H1 (cell line): ENCODE measurements around the gene POLR3K. TPM values are rescaled to one million over a fixed set of nuclear protein-coding genes. Genes with fewer than 3 reads are reported as not detected.

Experiments used
- BCL11A ChIP-seq, 2 experiments: IDR thresholded peaks; one replicate each; pipeline ENCODE4 v1.6.1; 2011; ENCODE audit warnings: low read depth in 2 of 2, low read length in 2 of 2, mild to moderate bottlenecking in 2 of 2
- BRCA1 ChIP-seq: IDR thresholded peaks from 2 replicates; pipeline ENCODE4 v1.6.1; 2012; ENCODE audit warnings: low read depth, low read length, improper control_type of control experiment
- CHD7 ChIP-seq: fragments of 300-600 bp; sonication (generic); IDR thresholded peaks from 2 replicates; pipeline ENCODE4 v1.7.1; 2012; ENCODE audit warnings: low read length, moderate library complexity, mild to moderate bottlenecking, inconsistent platforms; ENCODE audit not compliant: insufficient replicate concordance
- E2F6 ChIP-seq: IDR thresholded peaks from 2 replicates; pipeline ENCODE4 v1.6.1; 2012; ENCODE audit warnings: inconsistent platforms
- HDAC6 ChIP-seq: IDR thresholded peaks from one replicate; pipeline ENCODE4 v1.7.1; 2012; ENCODE audit warnings: low read depth, mild to moderate bottlenecking, inconsistent platforms, low read length, moderate library complexity
- RNF2 ChIP-seq: fragments of 200-900, 300-1000 bp; sonication (generic); IDR thresholded peaks from 2 replicates; pipeline ENCODE4 v1.7.1; 2016; ENCODE audit warnings: borderline replicate concordance, low read depth, mild to moderate bottlenecking, antibody characterized with exemption, low read length; ENCODE audit not compliant: poor library complexity, severe bottlenecking; ENCODE audit errors: missing control alignments
- TAF7 ChIP-seq: optimal IDR thresholded peaks from 2 replicates; pipeline ENCODE3; 2011; ENCODE audit warnings: low read depth, mild to moderate bottlenecking, inconsistent platforms, low read length, moderate library complexity, borderline replicate concordance
- polyA plus RNA-seq, 7 experiments: library from polyadenylated mRNA; depleted of rRNA in 3 of 7; stranded (reverse) in 5 of 7; unstranded in 2 of 7; fragments of >200 nt in 5 of 7; fragments of 200-250 nt in 2 of 7; gene quantifications; 1 replicate in 5 of 7; 2 replicates in 1 of 7; 4 replicates in 1 of 7; pipeline versions ENCODE4 v1.2.1 to v1.2.3, GENCODE V29; 2011 to 2013; ENCODE audit warnings: missing spikeins in 2 of 7, mixed read lengths in 2 of 7
- total RNA-seq: library from RNA; stranded (reverse); fragmentation: NEBNext Ultra II Directional; extraction: Animal tissue kit (Norgen Biotek cat#: 25700); gene quantifications from 2 replicates; pipeline ENCODE4 v1.2.1, GENCODE V29; 2021

POLR3K gene
- total and polyA plus RNA-seq, 2 of the 8 experiments (the other 6 are each of a cell fraction or from before 2014, with no cell fraction given), result 45.4 to 80.5 TPM

- TF ChIP-seq CHD7 (no peak), RNF2 (no peak), BRCA1 (no peak), TAF7 (peak; percentile 58), E2F6 (peak; percentile 99), HDAC6 (no peak), BCL11A (IDR thresholded peaks at IDR 0.05; ENCODE audit: low read depth in 2 of 2, low read length in 2 of 2) (no peak)
Observed at GRCh38 chr16:53346-54236, at the start of gene POLR3K, which contains the start of gene SNRNP25 (continued).
